ENCODE measurements around the gene CCDC18.
"Not testable (repeated sequence)": the region's sequence is repeated elsewhere in the genome, so short reads cannot be mapped to it uniquely, and the experiment has no call there.

CCDC18 gene

GRCh38 chr1:93171549-93172034 lies 8.9 kb upstream of the CCDC18 start:
- H3K4me3 ChIP-seq (ENCODE audit: low read depth, low read length), result no peak overlapping the region
- TF ChIP-seq, protein P1, sequence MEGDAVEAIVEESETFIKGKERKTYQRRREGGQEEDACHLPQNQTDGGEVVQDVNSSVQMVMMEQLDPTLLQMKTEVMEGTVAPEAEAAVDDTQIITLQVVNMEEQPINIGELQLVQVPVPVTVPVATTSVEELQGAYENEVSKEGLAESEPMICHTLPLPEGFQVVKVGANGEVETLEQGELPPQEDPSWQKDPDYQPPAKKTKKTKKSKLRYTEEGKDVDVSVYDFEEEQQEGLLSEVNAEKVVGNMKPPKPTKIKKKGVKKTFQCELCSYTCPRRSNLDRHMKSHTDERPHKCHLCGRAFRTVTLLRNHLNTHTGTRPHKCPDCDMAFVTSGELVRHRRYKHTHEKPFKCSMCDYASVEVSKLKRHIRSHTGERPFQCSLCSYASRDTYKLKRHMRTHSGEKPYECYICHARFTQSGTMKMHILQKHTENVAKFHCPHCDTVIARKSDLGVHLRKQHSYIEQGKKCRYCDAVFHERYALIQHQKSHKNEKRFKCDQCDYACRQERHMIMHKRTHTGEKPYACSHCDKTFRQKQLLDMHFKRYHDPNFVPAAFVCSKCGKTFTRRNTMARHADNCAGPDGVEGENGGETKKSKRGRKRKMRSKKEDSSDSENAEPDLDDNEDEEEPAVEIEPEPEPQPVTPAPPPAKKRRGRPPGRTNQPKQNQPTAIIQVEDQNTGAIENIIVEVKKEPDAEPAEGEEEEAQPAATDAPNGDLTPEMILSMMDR (IDR thresholded peaks at IDR 0.05; ENCODE audit: insufficient read depth, low read length, missing control alignments), result no peak
- no peak for DNase-seq (ENCODE audit: low read depth, low spot score)
- ChIA-PET POLR2A (no interaction called here), CTCF (no interaction called here)

DNA sequence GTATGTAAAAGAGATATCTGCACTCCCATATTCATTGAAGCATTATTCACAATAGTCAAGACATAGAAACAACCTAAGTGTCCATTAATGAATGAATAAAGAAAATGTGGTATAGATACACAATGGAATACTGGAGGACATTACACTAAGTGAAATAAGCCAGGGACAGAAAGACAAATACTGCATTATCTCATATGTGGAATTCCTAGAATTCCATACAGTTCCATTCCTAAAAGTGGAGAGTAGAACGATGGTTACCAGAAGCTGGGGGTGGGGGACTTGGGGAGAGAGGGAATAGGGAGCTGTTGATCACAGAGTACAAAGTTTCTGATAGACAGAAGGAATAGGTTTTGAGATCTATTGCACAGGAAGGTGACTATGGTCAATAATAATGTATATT lies 7.7 kb upstream of the CCDC18 start:
- CTCF ChIA-PET, result interaction anchor here (0.9 to 1.3 kb wide), 2 partner anchors 24 to 93 kb away, joined by 3 to 5 read pairs; no protein-coding TSS in a partner anchor
- no peak for DNase-seq (ENCODE audit: low read depth, low spot score)
- TF ChIP-seq, protein P1 (IDR thresholded peaks at IDR 0.05; ENCODE audit: insufficient read depth, low read length, missing control alignments), result no peak

GRCh38 chr1:93174638-93175037 lies 5.9 kb upstream of the CCDC18 start:
- CTCF ChIA-PET; DNase-seq (ENCODE audit: low read depth, low spot score); H3K4me3 ChIP-seq (ENCODE audit: low read depth, low read length); POLR2A ChIA-PET: not testable (repeated sequence)

More for the DNA sequence above, 7.7 kb upstream of the CCDC18 start:
- H3K4me3 ChIP-seq (ENCODE audit: low read depth, low read length), result no peak overlapping the region
- POLR2A ChIA-PET, result no interaction called here

DNA sequence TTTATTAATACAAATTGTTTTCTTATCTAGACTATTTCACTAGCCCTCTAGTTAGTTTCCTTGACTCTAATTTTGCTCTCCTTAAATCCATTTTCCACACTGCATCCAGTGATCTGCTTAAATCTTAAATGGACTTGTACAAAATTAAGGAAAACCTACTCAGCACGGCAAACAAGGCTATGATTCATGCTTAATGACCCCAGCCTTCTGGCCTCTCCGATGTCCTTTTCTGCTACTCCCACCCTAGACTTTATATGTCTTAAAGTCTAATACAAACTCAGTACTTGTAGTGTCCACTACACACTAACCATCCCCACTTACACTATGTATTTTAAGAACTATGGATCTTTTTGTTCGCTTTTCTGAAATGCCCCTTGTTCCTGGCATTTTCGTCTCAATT lies 2.5 kb upstream of the CCDC18 start:
- ChIA-PET POLR2A (no interaction called here), CTCF (interaction anchor here (0.6 kb wide), 1 partner anchor 651 kb away, joined by 3 read pairs; no protein-coding TSS in a partner anchor)
- H3K4me3 ChIP-seq (ENCODE audit: low read depth, low read length), result peak overlapping the region; percentile 99
- TF ChIP-seq, protein P1 (IDR thresholded peaks at IDR 0.05; ENCODE audit: insufficient read depth, low read length, missing control alignments), result no peak
- no peak for DNase-seq (ENCODE audit: low read depth, low spot score)

DNA sequence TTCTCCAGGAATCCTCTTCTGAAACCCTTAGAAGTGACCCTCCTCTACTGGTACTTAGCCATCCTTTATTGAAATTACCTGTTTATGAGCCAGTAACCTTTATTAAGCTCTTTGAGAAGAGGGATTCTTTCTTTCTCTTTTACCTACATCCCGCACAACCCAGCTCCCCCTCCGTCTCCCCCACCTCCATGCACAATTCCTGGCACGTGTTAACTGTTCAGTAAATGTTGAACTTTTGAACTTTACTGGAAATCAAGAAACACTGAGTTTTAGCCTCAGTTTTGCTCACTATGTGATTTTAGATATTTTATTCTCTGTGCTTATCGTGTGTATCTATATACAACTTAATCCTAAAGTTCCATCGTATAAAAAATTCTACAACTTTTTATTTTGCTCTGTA lies 2.1 kb upstream of the CCDC18 start:
- ChIA-PET POLR2A (no interaction called here), CTCF (no interaction called here)
- TF ChIP-seq, protein P1 (IDR thresholded peaks at IDR 0.05; ENCODE audit: insufficient read depth, low read length, missing control alignments), result no peak
- DNase-seq (ENCODE audit: low read depth, low spot score), result no peak
- peak overlapping the region; percentile 99 for H3K4me3 ChIP-seq (ENCODE audit: low read depth, low read length)

DNA sequence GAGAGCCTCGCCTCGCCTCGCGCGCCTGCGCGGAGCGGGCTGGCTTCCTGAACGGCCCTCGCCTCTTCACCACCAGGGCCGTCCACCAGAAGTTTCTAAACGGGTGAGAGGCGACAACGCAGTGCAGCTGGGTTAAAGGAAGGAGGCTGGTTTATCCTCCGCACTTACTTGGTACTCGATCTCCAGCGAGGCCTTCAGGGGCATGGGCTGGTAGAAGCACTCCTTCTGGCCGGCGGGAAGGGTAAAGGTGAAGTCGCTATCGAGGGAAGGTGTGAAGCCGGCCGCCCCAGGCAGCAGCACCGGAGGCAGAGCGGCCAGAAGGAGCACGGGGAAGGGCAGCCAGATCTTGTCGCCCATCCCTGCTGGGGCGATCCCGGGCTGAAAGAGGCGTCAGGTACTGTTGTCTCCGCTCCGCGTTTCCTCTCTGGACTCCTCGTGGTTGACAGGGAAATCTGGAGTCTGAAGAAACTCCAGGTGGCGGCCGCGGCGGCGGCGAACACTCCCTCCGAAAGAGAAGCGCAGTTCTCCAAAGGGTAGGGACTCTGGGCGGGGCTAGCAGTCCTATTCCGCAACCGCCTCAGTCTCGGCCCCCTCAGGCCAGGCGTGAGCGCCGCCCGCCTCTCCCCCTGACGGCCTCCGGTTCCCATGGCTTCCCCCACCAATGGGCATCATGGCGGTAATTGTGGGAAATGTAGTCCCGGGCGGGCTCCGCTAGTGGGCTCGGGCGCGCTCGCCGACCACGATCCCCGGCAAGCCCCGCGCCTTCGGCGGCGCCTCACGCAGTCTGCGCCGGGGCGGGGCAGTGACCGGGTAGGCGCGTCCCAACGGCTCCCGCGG lies 420 bp upstream of the CCDC18 start, which contains the start of gene TMED5:
Gene TMED5, minus strand, starts transcription at position 528 of the 837 bp plus-strand sequence. Its CDS starts 171 bp downstream, at position 357.
- ChIA-PET POLR2A (no interaction called here), CTCF (no interaction called here)
- TF ChIP-seq, protein P1 (IDR thresholded peaks at IDR 0.05; ENCODE audit: insufficient read depth, low read length, missing control alignments), result peak; percentile 27

More for the DNA sequence above, 420 bp upstream of the CCDC18 start, which contains the start of gene TMED5:
- peak; percentile 83 for DNase-seq (ENCODE audit: low read depth, low spot score)
- peak within 1 kb of the TSS; percentile 99 for H3K4me3 ChIP-seq (ENCODE audit: low read depth, low read length)

All from AG04449 (cell line).